Panc1 (cell line): ENCODE results near the gene DPP8.

ENCODE experiments used
- CTCF ChIP-seq: fragments of 450-650 bp; IDR thresholded peaks from 2 replicates; pipeline ENCODE4 v1.5.1; 2017; ENCODE audit warnings: mild to moderate bottlenecking
- POLR2AphosphoS5 ChIP-seq: IDR thresholded peaks from 2 replicates; pipeline ENCODE4 v1.6.1; 2012; ENCODE audit warnings: mild to moderate bottlenecking, low read depth, low read length, moderate library complexity
- SIN3A ChIP-seq: IDR thresholded peaks from 2 replicates; pipeline ENCODE4 v1.6.1; 2012; ENCODE audit warnings: low read depth, mild to moderate bottlenecking, low read length, moderate library complexity, borderline replicate concordance; ENCODE audit not compliant: insufficient read depth

DNA sequence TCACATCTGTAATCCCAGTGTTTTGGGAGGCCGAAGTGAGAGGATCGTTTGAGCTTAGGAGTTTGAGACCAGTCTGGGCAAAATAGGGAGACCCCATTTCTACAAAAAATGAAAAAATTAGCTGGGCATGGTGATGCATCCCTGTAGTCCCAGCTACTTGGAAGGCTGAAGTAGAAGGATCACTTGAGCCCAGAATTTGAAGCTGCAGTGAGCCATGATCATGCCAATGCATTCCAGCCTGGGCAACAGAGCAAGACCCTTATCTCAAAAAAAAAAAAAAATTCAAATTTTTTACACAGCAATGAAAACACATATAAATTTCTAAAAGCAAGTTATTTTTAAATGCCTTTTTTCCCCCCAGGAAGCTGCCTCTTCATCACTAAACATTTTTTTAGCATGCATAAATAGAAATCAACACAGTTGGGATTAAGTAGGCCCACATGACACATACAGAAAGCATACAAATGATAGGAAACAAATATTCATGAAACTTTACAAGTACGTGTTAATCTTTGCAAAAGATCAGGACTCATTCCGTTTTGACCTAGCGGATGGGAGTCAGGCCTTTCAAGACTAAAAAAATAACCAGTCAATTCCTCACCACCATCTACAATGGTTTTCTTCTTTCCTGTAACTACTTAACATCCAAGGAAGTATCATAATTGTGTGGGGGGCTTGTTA is 49.1 kb downstream of the DPP8 start:
- TF ChIP-seq CTCF (no peak), SIN3A (no peak), POLR2AphosphoS5 (no peak)
